DND-41 (cell line): ENCODE data around the gene HPS1.

Experiments
- CTCF ChIP-seq: IDR thresholded peaks from 2 replicates; pipeline ENCODE4 v1.5.1; 2012; ENCODE audit warnings: borderline replicate concordance, low read length, moderate library complexity, mild to moderate bottlenecking; ENCODE audit not compliant: poor library complexity, severe bottlenecking; ENCODE audit errors: extremely low read depth
- EZH2 ChIP-seq: IDR thresholded peaks from 3 replicates; pipeline ENCODE4 v1.6.1; 2012; ENCODE audit warnings: borderline replicate concordance, low read depth, mild to moderate bottlenecking, moderate library complexity, low read length, inconsistent platforms; ENCODE audit not compliant: severe bottlenecking

- TF ChIP-seq CTCF (no peak), EZH2 (no peak)
Measured at GRCh38 chr10:98460837-98461499, 14.2 kb upstream of the HPS1 start.
